ENCODE measurements around the gene NTHL1.

NTHL1 gene

GRCh38 chr16:2047330-2048115 is at the start of gene NTHL1, which contains the start of gene TSC2:
Gene NTHL1 (minus strand): TSS chr16:2047834. CDS start chr16:2047823, 11 bp downstream.
Gene TSC2 (plus strand): TSS chr16:2047985. CDS start chr16:2048616, 631 bp downstream.
- peak; percentile 93 for DNase-seq

- DNase-seq: no peak
Observed at GRCh38 chr16:2096853-2097595, 49.4 kb upstream of the NTHL1 start.

GRCh38 chr16:2095918-2096582 is 48.4 kb upstream of the NTHL1 start:
- no peak for DNase-seq

- DNase-seq: no peak
Observed at GRCh38 chr16:2095315-2095853, 47.8 kb upstream of the NTHL1 start.

- DNase-seq: no peak
Observed at GRCh38 chr16:2093793-2094192, 46.2 kb upstream of the NTHL1 start.

GRCh38 chr16:2092866-2093265 is 45.2 kb upstream of the NTHL1 start:
- no peak for DNase-seq

- DNase-seq: no peak
Observed at GRCh38 chr16:2092256-2092620, 44.6 kb upstream of the NTHL1 start.

GRCh38 chr16:2091547-2092255 is 44.1 kb upstream of the NTHL1 start:
- DNase-seq: no peak

GRCh38 chr16:2090777-2091546 is 43.3 kb upstream of the NTHL1 start:
- no peak for DNase-seq

- DNase-seq: no peak
Observed at GRCh38 chr16:2090481-2090776, 42.8 kb upstream of the NTHL1 start.

- no peak for DNase-seq
Observed at GRCh38 chr16:2089706-2090480, 42.3 kb upstream of the NTHL1 start.

- DNase-seq: no peak
Observed at GRCh38 chr16:2088759-2089358, 41.2 kb upstream of the NTHL1 start.

GRCh38 chr16:2087748-2088631 is 40.4 kb upstream of the NTHL1 start:
- no peak for DNase-seq

GRCh38 chr16:2086812-2087747 is 39.4 kb upstream of the NTHL1 start:
- DNase-seq: no peak

- DNase-seq: no peak
Observed at GRCh38 chr16:2086106-2086742, 38.6 kb upstream of the NTHL1 start.

- no peak for DNase-seq
Observed at GRCh38 chr16:2085669-2086068, 38.0 kb upstream of the NTHL1 start.

GRCh38 chr16:2084895-2085625 is 37.4 kb upstream of the NTHL1 start:
- no peak for DNase-seq

All from COR-L47 (cell line).